Transverse colon (tissue), 4 donors: ENCODE results near the gene CHRNA5. TPM values are rescaled to one million over a fixed set of nuclear protein-coding genes. Genes with fewer than 3 reads are reported as not detected.

Experiments used
- DNase-seq: peaks from one replicate; pipeline ENCODE4 v3.0.0-alpha.2; 2019
- H3K27ac ChIP-seq, 4 donors: fragments of 200-600 bp; sonication (generic); 2 replicates each; pipeline ENCODE4 v1.5.1; 2016 to 2018; ENCODE audit warnings: inconsistent platforms in 4 of 4
- H3K27me3 ChIP-seq: fragments of 200-600 bp; sonication (generic); 2 replicates; pipeline ENCODE4 v1.5.1; 2017; ENCODE audit warnings: inconsistent platforms
- H3K36me3 ChIP-seq, 4 donors: fragments of 200-600 bp; sonication (generic); 2 replicates each; pipeline ENCODE4 v1.5.1; 2017 to 2019; ENCODE audit warnings: inconsistent platforms in 4 of 4
- H3K4me1 ChIP-seq, 4 donors: fragments of 200-600 bp; sonication (generic); 2 replicates each; pipeline ENCODE4 v1.5.1; 2017 to 2020; ENCODE audit warnings: inconsistent platforms in 4 of 4
- H3K4me3 ChIP-seq, 4 donors: fragments of 200-600 bp; sonication (generic); 1 replicate in 1 of 4; 2 replicates in 3 of 4; pipeline versions ENCODE4 v1.5.1 to v1.6.1; 2017 to 2019; ENCODE audit warnings: inconsistent platforms in 4 of 4
- H3K9me3 ChIP-seq, 2 donors: fragments of 200-600 bp; sonication (generic); 2 replicates each; pipeline ENCODE4 v1.5.1; 2017 to 2019; ENCODE audit warnings: inconsistent platforms in 2 of 2
- EP300 ChIP-seq: sonication (generic); formaldehyde crosslinking; IDR thresholded peaks from one replicate; pipeline ENCODE4 v1.6.1; 2017; ENCODE audit warnings: antibody characterized with exemption, low read depth
- POLR2A ChIP-seq: fragments of 450-650 bp; IDR thresholded peaks from one replicate; pipeline ENCODE4 v1.6.1; 2016; ENCODE audit warnings: antibody characterized with exemption, mild to moderate bottlenecking, moderate library complexity
- POLR2AphosphoS5 ChIP-seq, 3 donors: sonication (generic); formaldehyde crosslinking; IDR thresholded peaks; one replicate each; pipeline ENCODE4 v1.6.1; 2016; ENCODE audit warnings: antibody characterized with exemption in 3 of 3
- WGBS, 2 donors: methylation state at CpG; one replicate each; pipeline ENCODE4 v1.1.5; 2018; ENCODE audit warnings: low coverage in 1 of 2; 5-methylcytosine and 5-hydroxymethylcytosine counted together
- in situ Hi-C, 4 donors: fragments of 200-750 bp; cut with MboI; loops; one replicate each; pipeline versions ENCODE4 v1.15.0 to v1.15.1; 2017; ENCODE audit warnings: low sequenced_read_pairs in 3 of 4, low pct_ligation_motif_present in 1 of 4, low pct_unique_long_range_greater_than_20kb in 1 of 4
- intact Hi-C: fragments of 100-400 bp; cut with DNase I; formaldehyde crosslinking; loops from one replicate; pipeline ENCODE4 v1.15.1; 2023; ENCODE audit warnings: low total_unique reads
- total RNA-seq, 4 donors: library from RNA; depleted of rRNA; stranded (reverse); fragments of >200 nt; gene quantifications; one replicate each; pipeline ENCODE4 v1.1.0, GENCODE V29; 2016
- TF ChIP-seq, protein P1 (sequence below), 5 experiments: fragments of 200-600 bp in 3 of 5; fragments of 450-650 bp in 2 of 5; sonication (generic) in 3 of 5; IDR thresholded peaks; 1 replicate in 2 of 5; 2 replicates in 3 of 5; pipeline ENCODE4 v1.5.1; 2016 to 2017; ENCODE audit warnings: antibody characterized with exemption in 5 of 5, inconsistent platforms in 3 of 5, mild to moderate bottlenecking in 2 of 5, moderate library complexity in 1 of 5

The CHRNA5 gene
- total RNA-seq, 4 donors from 2014 or later: 0.48 to 3.8 (median 0.82) TPM; not detected in 1

DNA sequence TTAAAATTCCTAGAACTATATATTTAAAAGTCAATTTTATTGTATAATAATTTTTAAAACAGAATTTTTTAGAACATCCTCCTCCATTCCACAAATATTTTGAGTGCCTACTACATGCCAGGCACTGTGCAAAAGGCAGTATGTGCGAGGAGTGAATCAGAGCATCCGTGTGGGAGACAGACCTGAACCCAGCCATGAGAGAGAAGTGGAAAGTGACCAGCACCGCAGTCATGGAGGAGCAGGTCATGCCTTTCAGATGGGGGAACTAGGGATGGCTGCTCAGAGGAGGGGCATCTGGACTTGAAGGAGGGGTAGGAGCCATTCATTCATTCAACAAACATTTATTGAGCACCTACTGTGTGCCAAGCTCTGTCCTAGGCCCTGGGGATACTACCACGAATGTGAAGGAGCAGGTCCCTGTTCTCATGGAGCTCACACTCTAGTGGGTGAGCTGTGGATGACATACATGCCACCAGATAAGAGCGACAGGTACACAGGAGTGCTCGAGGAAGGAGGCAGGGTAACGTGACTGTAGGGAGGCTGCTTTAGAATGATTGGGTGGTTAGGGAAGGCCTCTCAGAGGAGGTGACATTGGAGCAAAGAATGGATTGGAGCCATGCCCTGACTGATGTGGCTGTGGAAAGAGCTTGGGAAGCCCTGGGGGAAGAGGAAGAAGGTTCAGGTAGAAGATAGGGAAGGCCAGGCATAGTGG is 58.6 kb downstream of the CHRNA5 start:
- DNase-seq: no peak
- peaks cover 5 to 22% (median 15%) of the 10 kb centered on the region in 4 donors for H3K4me1 ChIP-seq
- H3K4me3 ChIP-seq: no peak overlapping the region
- intact Hi-C loops (no loop called here), in situ Hi-C loops (no loop called here)
- no peaks in the 10 kb centered on the region for H3K36me3 ChIP-seq
- no peaks in the 10 kb centered on the region for H3K9me3 ChIP-seq
- 82 to 94% methylated on average over 3 to 7 of the region's 7 CpGs for WGBS, 2 donors
- no peak overlapping the region for H3K27ac ChIP-seq
- no peak for TF ChIP-seq POLR2AphosphoS5 (IDR thresholded peaks at IDR 0.05)
- TF ChIP-seq, protein P1, sequence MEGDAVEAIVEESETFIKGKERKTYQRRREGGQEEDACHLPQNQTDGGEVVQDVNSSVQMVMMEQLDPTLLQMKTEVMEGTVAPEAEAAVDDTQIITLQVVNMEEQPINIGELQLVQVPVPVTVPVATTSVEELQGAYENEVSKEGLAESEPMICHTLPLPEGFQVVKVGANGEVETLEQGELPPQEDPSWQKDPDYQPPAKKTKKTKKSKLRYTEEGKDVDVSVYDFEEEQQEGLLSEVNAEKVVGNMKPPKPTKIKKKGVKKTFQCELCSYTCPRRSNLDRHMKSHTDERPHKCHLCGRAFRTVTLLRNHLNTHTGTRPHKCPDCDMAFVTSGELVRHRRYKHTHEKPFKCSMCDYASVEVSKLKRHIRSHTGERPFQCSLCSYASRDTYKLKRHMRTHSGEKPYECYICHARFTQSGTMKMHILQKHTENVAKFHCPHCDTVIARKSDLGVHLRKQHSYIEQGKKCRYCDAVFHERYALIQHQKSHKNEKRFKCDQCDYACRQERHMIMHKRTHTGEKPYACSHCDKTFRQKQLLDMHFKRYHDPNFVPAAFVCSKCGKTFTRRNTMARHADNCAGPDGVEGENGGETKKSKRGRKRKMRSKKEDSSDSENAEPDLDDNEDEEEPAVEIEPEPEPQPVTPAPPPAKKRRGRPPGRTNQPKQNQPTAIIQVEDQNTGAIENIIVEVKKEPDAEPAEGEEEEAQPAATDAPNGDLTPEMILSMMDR (IDR thresholded peaks at IDR 0.05): no peak
- TF ChIP-seq POLR2A: no peak
- no peak for TF ChIP-seq EP300
- peaks cover 67% of the 10 kb centered on the region for H3K27me3 ChIP-seq

DNA sequence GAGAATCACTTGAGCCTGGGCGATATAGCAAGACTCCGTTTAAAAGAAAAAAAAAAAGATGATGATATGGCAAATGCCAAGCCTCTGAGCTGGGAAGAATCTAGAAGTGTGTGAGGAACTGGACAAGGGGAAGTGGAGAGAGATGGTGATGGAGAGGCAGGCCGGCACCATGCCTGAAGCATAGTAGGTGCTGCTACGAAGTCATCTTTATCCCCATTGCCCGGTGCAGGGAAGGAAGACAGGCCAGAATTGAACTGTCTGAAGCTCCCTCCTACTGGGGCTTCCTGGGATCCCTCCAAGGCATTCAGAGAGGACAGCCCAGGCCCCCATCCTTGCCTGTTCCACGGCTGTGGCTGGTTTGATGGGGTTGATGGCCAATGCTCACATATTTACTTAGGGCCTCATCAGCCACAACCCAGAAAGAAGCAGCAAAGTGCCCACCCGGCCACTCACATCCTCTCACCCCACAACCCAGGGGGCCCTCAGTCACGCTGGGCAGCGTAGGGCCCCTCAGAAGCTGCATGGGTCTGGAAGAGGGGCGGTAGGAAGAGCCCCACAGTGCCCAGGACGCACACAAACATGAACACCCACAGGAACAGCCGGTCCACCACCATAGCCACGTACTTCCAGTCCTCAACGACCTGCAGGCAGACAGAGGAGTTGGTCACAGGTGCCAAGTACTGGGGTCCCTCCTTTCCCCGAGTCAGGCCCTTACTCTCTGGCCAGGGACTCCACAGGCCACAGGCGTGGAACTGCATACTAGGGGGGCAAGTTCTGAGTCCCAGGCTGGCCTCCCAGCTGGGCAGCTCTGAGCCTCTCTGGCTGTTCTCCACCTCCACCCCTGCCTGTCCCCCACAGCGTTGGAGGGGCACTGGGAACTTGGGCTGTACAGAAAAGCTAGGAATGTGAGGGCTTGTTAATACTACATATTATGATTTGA is 59.6 kb downstream of the CHRNA5 start:
- no peak for DNase-seq
- H3K27me3 ChIP-seq: peaks cover 60% of the 10 kb centered on the region
- no peak overlapping the region for H3K4me3 ChIP-seq
- WGBS, 2 donors: 79 to 80% methylated on average over 3 to 17 of the region's 17 CpGs
- peaks cover 0 to 13% (median 12%) of the 10 kb centered on the region in 4 donors for H3K4me1 ChIP-seq
- H3K36me3 ChIP-seq: no peaks in the 10 kb centered on the region
- no peak for TF ChIP-seq POLR2AphosphoS5 (IDR thresholded peaks at IDR 0.05)
- no peak for TF ChIP-seq EP300
- TF ChIP-seq POLR2A: no peak
- TF ChIP-seq, protein P1 (IDR thresholded peaks at IDR 0.05): no peak
- intact Hi-C loops (no loop called here), in situ Hi-C loops (no loop called here)
- H3K27ac ChIP-seq: no peak overlapping the region
- no peaks in the 10 kb centered on the region for H3K9me3 ChIP-seq

DNA sequence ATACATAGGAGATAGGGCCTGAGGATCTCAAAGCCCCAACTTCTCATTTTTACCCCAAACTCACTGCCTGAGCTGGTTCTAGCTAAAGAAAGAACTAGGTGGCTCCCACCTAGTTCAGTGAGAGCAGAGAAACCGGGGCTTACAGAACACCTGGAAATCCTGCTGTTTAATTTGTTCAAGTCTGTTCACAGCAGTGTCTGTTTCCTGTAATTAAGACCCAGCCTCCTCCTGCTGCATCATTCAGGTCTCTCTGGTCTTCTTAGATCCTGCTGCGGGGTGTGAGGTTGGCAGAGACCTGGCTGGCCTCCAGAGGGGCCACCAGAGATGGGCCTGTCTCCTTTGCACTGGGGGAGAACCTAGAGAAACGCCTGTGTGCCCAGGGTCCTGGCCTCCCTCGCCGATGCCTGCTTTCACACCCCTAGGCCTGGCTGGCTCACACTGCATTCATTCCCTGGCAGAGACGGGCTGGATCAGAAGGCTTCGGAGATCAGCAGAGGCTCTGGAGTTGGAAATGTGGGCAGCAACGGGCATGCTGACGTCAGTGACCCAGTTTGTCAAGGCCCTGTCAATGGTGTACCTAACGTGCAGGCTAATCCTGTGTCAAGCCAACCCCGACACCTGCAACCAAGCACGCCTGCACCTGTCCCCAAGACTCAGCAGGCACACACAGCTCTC is 60.4 kb downstream of the CHRNA5 start:
- 78% methylated on average over 12 of the region's 12 CpGs; no CpG with 5 or more reads in 1 of the 2 donors for WGBS, 2 donors
- intact Hi-C loops: no loop called here
- Histone ChIP-seq H3K9me3 (no peaks in the 10 kb centered on the region), H3K27me3 (peaks cover 52% of the 10 kb centered on the region), H3K4me3 (no peak overlapping the region), H3K27ac (no peak overlapping the region), H3K4me1 (peaks cover 0 to 5% (median 3%) of the 10 kb centered on the region in 4 donors), H3K36me3 (no peaks in the 10 kb centered on the region)
- DNase-seq: no peak
- TF ChIP-seq, protein P1 (IDR thresholded peaks at IDR 0.05): no peak
- TF ChIP-seq POLR2A (no peak), EP300 (no peak), POLR2AphosphoS5 (IDR thresholded peaks at IDR 0.05) (no peak)
- in situ Hi-C loops: no loop called here
